COLO668 (cell line): ENCODE results near the gene PSME3.
"Not testable (repeated sequence)": the region's sequence is repeated elsewhere in the genome, so short reads cannot be mapped to it uniquely, and the experiment has no call there.

Source experiments
- DNase-seq: peaks from one replicate; lab custom pipeline; 2025; ENCODE audit not compliant: unreplicated experiment; lab: John Stamatoyannopoulos, UW

PSME3 gene

GRCh38 chr17:42849451-42850181 is 16.4 kb downstream of the PSME3 start:
- no peak for DNase-seq

GRCh38 chr17:42850954-42851353 is 17.8 kb downstream of the PSME3 start, which contains the start of gene AOC3:
Gene AOC3, plus strand, starts transcription at chr17:42851199. Its CDS starts 145 bp downstream, at chr17:42851344.
- no peak for DNase-seq

GRCh38 chr17:42851371-42852240 is 18.4 kb downstream of the PSME3 start:
- DNase-seq, result not testable (repeated sequence)

GRCh38 chr17:42852351-42852750 is 19.2 kb downstream of the PSME3 start:
- DNase-seq, result no peak

GRCh38 chr17:42853004-42853403 is 19.8 kb downstream of the PSME3 start:
- no peak for DNase-seq

- DNase-seq, result no peak
Measured at GRCh38 chr17:42853597-42853967, 20.4 kb downstream of the PSME3 start.

GRCh38 chr17:42853968-42854790 is 21.0 kb downstream of the PSME3 start:
- no peak for DNase-seq

GRCh38 chr17:42855048-42855596 is 21.9 kb downstream of the PSME3 start:
- no peak for DNase-seq

GRCh38 chr17:42856093-42856492 is 22.9 kb downstream of the PSME3 start:
- not testable (repeated sequence) for DNase-seq

- DNase-seq, result not testable (repeated sequence)
Measured at GRCh38 chr17:42856516-42856915, 23.3 kb downstream of the PSME3 start.

GRCh38 chr17:42857389-42857788 is 24.2 kb downstream of the PSME3 start:
- no peak for DNase-seq

GRCh38 chr17:42865638-42866094 is 32.5 kb downstream of the PSME3 start:
- no peak for DNase-seq

- DNase-seq, result no peak
Measured at GRCh38 chr17:42866216-42866615, 33.0 kb downstream of the PSME3 start.

GRCh38 chr17:42866631-42867575 is 33.7 kb downstream of the PSME3 start:
- no peak for DNase-seq

- not testable (repeated sequence) for DNase-seq
Measured at GRCh38 chr17:42867694-42868261, 34.6 kb downstream of the PSME3 start.

- no peak for DNase-seq
Measured at GRCh38 chr17:42868338-42868737, 35.1 kb downstream of the PSME3 start.

- no peak for DNase-seq
Measured at GRCh38 chr17:42871647-42872046, 38.5 kb downstream of the PSME3 start.

- no peak for DNase-seq
Measured at GRCh38 chr17:42872251-42872965, 39.2 kb downstream of the PSME3 start.

- no peak for DNase-seq
Measured at GRCh38 chr17:42873315-42873714, 40.1 kb downstream of the PSME3 start.
